ENCODE data around the gene MRPL57. TPM values are rescaled to one million over a fixed set of nuclear protein-coding genes. Genes with fewer than 3 reads are reported as not detected.

Gene MRPL57
- total RNA-seq, 1 donor from 2014 or later, result 20.3 TPM

Other genes starting within 250 kb of the MRPL57 start
- gene LATS2, start 115.1 kb upstream of the MRPL57 start, total RNA-seq, result 27.8 TPM
- gene SAP18, start 36.5 kb upstream of the MRPL57 start, total RNA-seq, result 279 TPM
- gene SKA3, start 106 bp upstream of the MRPL57 start, total RNA-seq, result 0.65 TPM

Measured in cardiac septum (tissue), 1 donor.